Fibroblast of gingiva (primary cell): ENCODE results near the gene NFE2L1.
A peak's percentile ranks its signal among the peaks of the same experiment; 100 is the strongest.

Experiments used
- DNase-seq: peaks from one replicate; pipeline ENCODE4 v3.0.0-alpha.2; 2011; ENCODE audit warnings: low read depth

NFE2L1 gene

GRCh38 chr17:48047113-48047740 is 932 bp upstream of the NFE2L1 start:
- no peak for DNase-seq

- DNase-seq, result peak; percentile 96
Observed at GRCh38 chr17:48048384-48049126, 396 bp downstream of the NFE2L1 start.

- DNase-seq, result no peak
Observed at GRCh38 chr17:48051283-48051682, 3.1 kb downstream of the NFE2L1 start.

- DNase-seq, result peak; percentile 90
Observed at GRCh38 chr17:48051706-48052486, 3.7 kb downstream of the NFE2L1 start.

GRCh38 chr17:48052956-48053757 is 5.0 kb downstream of the NFE2L1 start:
- peak; percentile 76 for DNase-seq

- DNase-seq, result no peak
Observed at GRCh38 chr17:48053758-48054237, 5.6 kb downstream of the NFE2L1 start.

- DNase-seq, result peak; percentile 61
Observed at GRCh38 chr17:48054238-48055185, 6.4 kb downstream of the NFE2L1 start.

- DNase-seq, result peak; percentile 86
Observed at GRCh38 chr17:48055531-48056245, 7.5 kb downstream of the NFE2L1 start.

- DNase-seq, result no peak
Observed at GRCh38 chr17:48056246-48056745, 8.1 kb downstream of the NFE2L1 start.

GRCh38 chr17:48056879-48057278 is 8.7 kb downstream of the NFE2L1 start:
- DNase-seq, result no peak

- no peak for DNase-seq
Observed at GRCh38 chr17:48057626-48058025, 9.5 kb downstream of the NFE2L1 start.

- DNase-seq, result no peak
Observed at GRCh38 chr17:48058393-48059124, 10.4 kb downstream of the NFE2L1 start.

- no peak for DNase-seq
Observed at GRCh38 chr17:48059125-48059668, 11.0 kb downstream of the NFE2L1 start.

- DNase-seq, result no peak
Observed at GRCh38 chr17:48060249-48060648, 12.1 kb downstream of the NFE2L1 start.

- no peak for DNase-seq
Observed at GRCh38 chr17:48062273-48062672, 14.1 kb downstream of the NFE2L1 start.

GRCh38 chr17:48064638-48065037 is 16.5 kb downstream of the NFE2L1 start:
- DNase-seq, result no peak

GRCh38 chr17:48066192-48066591 is 18.0 kb downstream of the NFE2L1 start:
- no peak for DNase-seq

GRCh38 chr17:48066656-48067055 is 18.5 kb downstream of the NFE2L1 start:
- no peak for DNase-seq

GRCh38 chr17:48067245-48067644 is 19.1 kb downstream of the NFE2L1 start:
- no peak for DNase-seq
